HepG2 (cell line): ENCODE data around the gene MAGEB17. TPM values are rescaled to one million over a fixed set of nuclear protein-coding genes. Genes with fewer than 3 reads are reported as not detected.

Source experiments
- ATAC-seq: fragments of 200-7000 bp; cut with Tn5 transposase; 3 replicates; pipeline ENCODE4 v1.9.1; 2020; ENCODE audit warnings: mild to moderate bottlenecking, moderate library complexity
- BruUV-seq: library from RNA; stranded (reverse); fragments of 400-500 nt; replicated peaks from 2 replicates; lab custom pipeline; 2021; lab: Mats Ljungman, UMichigan
- CTCF ChIA-PET: fragments of 300-600 bp; formaldehyde crosslinking; extraction: SDS; loops from one replicate; lab custom pipeline; 2021; ENCODE audit warnings: low total read pairs, inconsistent platforms, low intra/inter-chr PET ratio; lab: Yijun Ruan, JAX
- POLR2A ChIA-PET: fragments of 350-600 bp; sonication (Branson Sonifier 250); formaldehyde crosslinking; loops from one replicate; lab custom pipeline; 2020; ENCODE audit warnings: antibody characterized with exemption, inconsistent platforms; lab: Yijun Ruan, JAX
- DNase-seq: peaks from one replicate; pipeline ENCODE4 v3.0.0-alpha.2; 2015; ENCODE audit warnings: low spot score
- FAIRE-seq: peaks from 3 replicates; lab custom pipeline; 2011; peaks lifted over from hg19 to GRCh38; lab: Jason Lieb, UNC
- H2AFZ ChIP-seq: one replicate; pipeline ENCODE4 v1.6.1; 2011; ENCODE audit warnings: low read length, inconsistent platforms
- H3K27ac ChIP-seq: fragments of 300-600 bp; 3 replicates; pipeline ENCODE4 v1.8.0; 2011; ENCODE audit warnings: mixed run types, mild to moderate bottlenecking, mixed read lengths, low read length, inconsistent platforms; ENCODE audit not compliant: insufficient read depth; ENCODE audit errors: extremely low read length
- H3K27me3 ChIP-seq, 2 experiments: fragments of 200-600 bp in 1 of 2; 2 replicates in 1 of 2; 3 replicates in 1 of 2; pipeline versions ENCODE4 v1.6.0 to v1.8.0; 2011; ENCODE audit warnings: low read length in 2 of 2, mild to moderate bottlenecking in 2 of 2, moderate library complexity in 2 of 2, inconsistent platforms in 1 of 2; ENCODE audit not compliant: insufficient read depth in 2 of 2, control insufficient read depth in 1 of 2
- H3K36me3 ChIP-seq, 2 experiments: fragments of 200-600 bp in 1 of 2; replicated peaks in 1 of 2; 2 replicates in 1 of 2; 3 replicates in 1 of 2; pipeline versions ENCODE4 v1.5.1 to v1.8.0; 2011; ENCODE audit warnings: low read length in 2 of 2, inconsistent platforms in 1 of 2; ENCODE audit not compliant: insufficient read depth in 2 of 2, control insufficient read depth in 1 of 2
- H3K4me1 ChIP-seq: 2 replicates; pipeline ENCODE4 v1.5.1; 2012; ENCODE audit warnings: low read length, inconsistent platforms; ENCODE audit not compliant: insufficient read depth
- H3K4me2 ChIP-seq: 2 replicates; pipeline ENCODE4 v1.6.0; 2011; ENCODE audit warnings: low read depth, low read length, inconsistent platforms
- H3K4me3 ChIP-seq, 3 experiments: fragments of 200-600 bp in 1 of 3; sonication (generic), shearing (Covaris generic) in 1 of 3; replicated peaks in 1 of 3; 2 replicates each; pipeline ENCODE4 v1.5.1; 2011 to 2016; ENCODE audit warnings: low read length in 3 of 3, inconsistent platforms in 2 of 3, low read depth in 2 of 3, mild to moderate bottlenecking in 2 of 3, control low read depth in 1 of 3, mixed read lengths in 1 of 3; ENCODE audit not compliant: insufficient read depth in 1 of 3
- H3K79me2 ChIP-seq: one replicate; pipeline ENCODE4 v1.6.1; 2011; ENCODE audit warnings: low read length, inconsistent platforms; ENCODE audit not compliant: insufficient read depth
- H3K9ac ChIP-seq: 2 replicates; pipeline ENCODE4 v1.6.0; 2011; ENCODE audit warnings: mild to moderate bottlenecking, low read depth, low read length, inconsistent platforms; ENCODE audit not compliant: insufficient read depth
- H3K9me3 ChIP-seq: 2 replicates; pipeline ENCODE4 v1.5.1; 2012; ENCODE audit warnings: mild to moderate bottlenecking, low read length
- H4K20me1 ChIP-seq: 2 replicates; pipeline ENCODE4 v1.6.0; 2011; ENCODE audit warnings: inconsistent platforms, mild to moderate bottlenecking, low read length, moderate library complexity; ENCODE audit not compliant: insufficient read depth
- ETV5 ChIP-seq: IDR thresholded peaks from 2 replicates; pipeline ENCODE4 v1.6.1; 2018; ENCODE audit warnings: missing biosample characterization, missing genetic modification reagents, inconsistent platforms, borderline replicate concordance
- GLI4 ChIP-seq: sonication (generic); formaldehyde crosslinking; IDR thresholded peaks from 2 replicates; pipeline ENCODE4 v1.5.1; 2020; ENCODE audit warnings: missing genetic modification reagents, mild to moderate bottlenecking, moderate library complexity, borderline replicate concordance
- IRX3 ChIP-seq: sonication (generic); formaldehyde crosslinking; IDR thresholded peaks from 2 replicates; pipeline ENCODE4 v1.8.1; 2023; ENCODE audit warnings: mild to moderate bottlenecking, low read depth, missing genetic modification reagents, borderline replicate concordance
- KDM4B ChIP-seq: sonication (generic); formaldehyde crosslinking; IDR thresholded peaks from 2 replicates; pipeline ENCODE4 v1.4.0; 2020; ENCODE audit warnings: missing genetic modification reagents
- REL ChIP-seq: sonication (generic); formaldehyde crosslinking; conservative IDR thresholded peaks from 2 replicates; pipeline ENCODE4 v1.8.0; 2022; ENCODE audit warnings: mild to moderate bottlenecking, missing genetic modification reagents, moderate library complexity
- REXO4 ChIP-seq: sonication (generic); formaldehyde crosslinking; IDR thresholded peaks from 2 replicates; pipeline ENCODE4 v1.8.0; 2022; ENCODE audit warnings: missing genetic modification reagents, mild to moderate bottlenecking, borderline replicate concordance
- ZBTB33 ChIP-seq: sonication (generic); formaldehyde crosslinking; IDR thresholded peaks from 2 replicates; pipeline ENCODE4 v1.4.0; 2020; ENCODE audit warnings: missing genetic modification reagents
- ZC3H4 ChIP-seq: sonication (generic); formaldehyde crosslinking; IDR thresholded peaks from 2 replicates; pipeline ENCODE4 v1.4.0; 2020; ENCODE audit warnings: missing genetic modification reagents, borderline replicate concordance
- ZFP37 ChIP-seq: sonication (generic); formaldehyde crosslinking; IDR thresholded peaks from 2 replicates; pipeline ENCODE4 v1.4.0; 2020; ENCODE audit warnings: missing genetic modification reagents, borderline replicate concordance
- ZHX2 ChIP-seq, 2 experiments: sonication (generic) in 1 of 2; formaldehyde crosslinking in 1 of 2; IDR thresholded peaks; 2 replicates each; pipeline versions ENCODE4 v1.6.1 to v1.9.0; 2014 to 2022; ENCODE audit warnings: antibody characterized with exemption in 1 of 2, borderline replicate concordance in 1 of 2, inconsistent platforms in 1 of 2, low read depth in 1 of 2, missing genetic modification reagents in 1 of 2
- ZNF335 ChIP-seq: sonication (generic); formaldehyde crosslinking; IDR thresholded peaks from 2 replicates; pipeline ENCODE4 v1.4.0; 2020; ENCODE audit warnings: missing genetic modification reagents
- ZNF678 ChIP-seq: sonication (generic); formaldehyde crosslinking; IDR thresholded peaks from 2 replicates; pipeline ENCODE4 v1.4.0; 2020; ENCODE audit warnings: mild to moderate bottlenecking, missing genetic modification reagents
- WGBS: methylation state at CpG from one replicate; pipeline ENCODE4 v1.1.6; 2017; ENCODE audit warnings: low lambda C conversion rate; 5-methylcytosine and 5-hydroxymethylcytosine counted together
- in situ Hi-C: cut with HindIII; loops from 2 replicates; pipeline ENCODE4 v1.10.0; 2017; ENCODE audit warnings: low pct_unique_long_range_greater_than_20kb; ENCODE audit not compliant: extremely low pct_ligation_motif_present
- intact Hi-C: fragments of 100-400 bp; cut with micrococcal nuclease; formaldehyde crosslinking; loops from one replicate; pipeline ENCODE4 v1.10.0; 2022; ENCODE audit not compliant: unreplicated experiment
- polyA plus RNA-seq, 8 experiments: library from polyadenylated mRNA; depleted of rRNA in 3 of 8; stranded (reverse) in 7 of 8; unstranded in 1 of 8; fragments of >200 nt; fragmentation: Illumina TruSeq in 4 of 8; extraction: Trizol in 4 of 8; gene quantifications; 2 replicates each; pipeline versions ENCODE4 v1.2.1 to v1.2.3, GENCODE V29; 2011 to 2016; ENCODE audit warnings: low read depth in 4 of 8, missing spikeins in 1 of 8, mixed read lengths in 1 of 8; ENCODE audit not compliant: insufficient read depth in 1 of 8
- total RNA-seq, 5 experiments: library from RNA; depleted of rRNA; stranded (reverse); fragments of >200 nt; fragmentation: Illumina TruSeq; extraction: Trizol; gene quantifications; 2 replicates each; pipeline ENCODE4 v1.2.3, GENCODE V29; 2016; ENCODE audit warnings: low read depth in 1 of 5

Gene MAGEB17
- total and polyA plus RNA-seq, 2 of the 13 experiments (the other 11 are each of a cell fraction or from before 2014, with no cell fraction given), result not detected

GRCh38 chrX:16172391-16172790 is 5.1 kb downstream of the MAGEB17 start:
- no peak overlapping the region for H3K4me2 ChIP-seq
- ChIA-PET POLR2A (no interaction called here), CTCF (no interaction called here)
- H3K27me3 ChIP-seq, result no peaks in the 10 kb centered on the region; a peak in 1 of 5 replicates
- DNase-seq (no peak), ATAC-seq (no peak), FAIRE-seq (no peak)
- no peak overlapping the region for H3K9ac ChIP-seq
- no TSS peak for BruUV-seq
- TF ChIP-seq KDM4B (no peak), ZBTB33 (no peak), ZHX2 (IDR thresholded peaks at IDR 0.05; ENCODE audit: low read depth) (no peak), ZHX2 (CRISPR knock-in tag; IDR thresholded peaks at IDR 0.05; ENCODE audit: borderline replicate concordance) (no peak), GLI4 (CRISPR knock-in tag) (no peak), REXO4 (CRISPR knock-in tag) (no peak), ZNF678 (no peak), ZNF335 (CRISPR knock-in tag) (no peak), ETV5 (CRISPR knock-in tag) (no peak), ZFP37 (no peak), ZC3H4 (CRISPR knock-in tag) (no peak), REL (CRISPR knock-in tag) (no peak), IRX3 (CRISPR knock-in tag) (no peak)
- no peak overlapping the region for H2AFZ ChIP-seq
- no peaks in the 10 kb centered on the region for H3K36me3 ChIP-seq
- WGBS, result 0% methylated on average over 1 of the region's 3 CpGs
- intact Hi-C loops, result no loop called here
- no peaks in the 10 kb centered on the region for H3K79me2 ChIP-seq
- H4K20me1 ChIP-seq, result no peaks in the 10 kb centered on the region
- H3K4me3 ChIP-seq, result no peak overlapping the region
- no peak overlapping the region for H3K27ac ChIP-seq
- H3K4me1 ChIP-seq, result no peaks in the 10 kb centered on the region
- no peaks in the 10 kb centered on the region for H3K9me3 ChIP-seq
- in situ Hi-C loops, result no loop called here
